Upper lobe of right lung (tissue), 1 donor: ENCODE results near the gene N4BP2L2. TPM values are rescaled to one million over a fixed set of nuclear protein-coding genes. Genes with fewer than 3 reads are reported as not detected.

Source experiments
- ATAC-seq: fragments of 200-7000 bp; cut with Tn5 transposase; one replicate; pipeline ENCODE4 v1.9.1; 2020; ENCODE audit warnings: mild to moderate bottlenecking, moderate library complexity
- DNase-seq: peaks from one replicate; pipeline ENCODE4 v3.0.0-alpha.2; 2020
- H3K27ac ChIP-seq: fragments of 200-600 bp; one replicate; pipeline ENCODE4 v1.8.0; 2022
- H3K27me3 ChIP-seq: fragments of 200-600 bp; one replicate; pipeline ENCODE4 v1.8.0; 2022; ENCODE audit warnings: mild to moderate bottlenecking
- H3K36me3 ChIP-seq: fragments of 200-600 bp; one replicate; pipeline ENCODE4 v1.8.0; 2022
- H3K4me1 ChIP-seq: fragments of 200-600 bp; one replicate; pipeline ENCODE4 v1.8.0; 2022
- H3K4me3 ChIP-seq: fragments of 200-600 bp; one replicate; pipeline ENCODE4 v1.8.0; 2022; ENCODE audit warnings: mild to moderate bottlenecking
- H3K9me3 ChIP-seq: fragments of 200-600 bp; one replicate; pipeline ENCODE4 v1.8.0; 2022
- CTCF ChIP-seq: fragments of 200-600 bp; IDR thresholded peaks from one replicate; pipeline ENCODE4 v1.8.0; 2022; ENCODE audit warnings: antibody characterized with exemption
- intact Hi-C: fragments of 100-400 bp; cut with DNase I; formaldehyde crosslinking; loops from one replicate; pipeline ENCODE4 v1.11.0; 2022
- total RNA-seq: library from RNA; stranded (reverse); fragmentation: NEBNext Ultra II Directional; extraction: Animal tissue kit (Norgen Biotek cat#: 25700); gene quantifications from one replicate; pipeline ENCODE4 v1.2.1, GENCODE V29; 2021
- donor health status: DM: no; HTN: yes; CAD: no; lungs with severe emphysema.

Gene N4BP2L2
- total RNA-seq, 1 donor from 2014 or later, result 168 TPM

- no peak for DNase-seq
- H3K4me3 ChIP-seq, result no peak overlapping the region
- H3K9me3 ChIP-seq, result no peaks in the 10 kb centered on the region
- peaks cover 8% of the 10 kb centered on the region for H3K4me1 ChIP-seq
- H3K27ac ChIP-seq, result no peak overlapping the region
- no peak for ATAC-seq
- no peak for TF ChIP-seq CTCF
- no peaks in the 10 kb centered on the region for H3K27me3 ChIP-seq
- peaks cover 7% of the 10 kb centered on the region for H3K36me3 ChIP-seq
- intact Hi-C loops, result no loop called here
These were observed 37.5 kb downstream of the N4BP2L2 start for GRCh38 chr13:32501064-32501463.

- Histone ChIP-seq H3K4me3 (no peak overlapping the region), H3K36me3 (no peaks in the 10 kb centered on the region), H3K4me1 (peaks cover 8% of the 10 kb centered on the region), H3K27me3 (no peaks in the 10 kb centered on the region), H3K9me3 (no peaks in the 10 kb centered on the region), H3K27ac (no peak overlapping the region)
- ATAC-seq, result no peak
- DNase-seq, result no peak
- intact Hi-C loops, result no loop called here
- TF ChIP-seq CTCF, result no peak
These were observed 38.9 kb downstream of the N4BP2L2 start for GRCh38 chr13:32499538-32500210.

DNA sequence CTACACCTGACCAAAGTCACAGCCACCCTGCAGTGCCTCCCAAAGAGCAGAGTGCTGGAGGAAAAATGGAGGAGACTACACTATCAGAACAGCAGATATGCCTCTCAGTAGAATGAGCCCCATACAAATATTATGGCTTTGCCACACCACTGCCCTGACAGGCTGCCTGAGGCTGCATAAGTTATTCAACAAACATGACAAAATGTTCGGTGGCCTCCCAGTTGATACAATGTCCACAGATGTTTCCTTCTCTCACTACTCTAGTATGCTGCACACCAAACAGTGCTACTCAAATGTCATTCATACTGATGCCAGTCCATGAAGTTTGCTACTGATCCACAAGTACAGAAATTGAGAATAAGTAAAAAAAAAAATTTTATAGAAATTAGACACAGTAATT is 41.0 kb downstream of the N4BP2L2 start:
- no peak for ATAC-seq
- no peaks in the 10 kb centered on the region for H3K9me3 ChIP-seq
- no peak overlapping the region for H3K27ac ChIP-seq
- no peak overlapping the region for H3K4me3 ChIP-seq
- no peaks in the 10 kb centered on the region for H3K36me3 ChIP-seq
- no peak for DNase-seq
- no peaks in the 10 kb centered on the region for H3K27me3 ChIP-seq
- H3K4me1 ChIP-seq, result peaks cover 8% of the 10 kb centered on the region
- intact Hi-C loops, result no loop called here
- TF ChIP-seq CTCF, result no peak

DNA sequence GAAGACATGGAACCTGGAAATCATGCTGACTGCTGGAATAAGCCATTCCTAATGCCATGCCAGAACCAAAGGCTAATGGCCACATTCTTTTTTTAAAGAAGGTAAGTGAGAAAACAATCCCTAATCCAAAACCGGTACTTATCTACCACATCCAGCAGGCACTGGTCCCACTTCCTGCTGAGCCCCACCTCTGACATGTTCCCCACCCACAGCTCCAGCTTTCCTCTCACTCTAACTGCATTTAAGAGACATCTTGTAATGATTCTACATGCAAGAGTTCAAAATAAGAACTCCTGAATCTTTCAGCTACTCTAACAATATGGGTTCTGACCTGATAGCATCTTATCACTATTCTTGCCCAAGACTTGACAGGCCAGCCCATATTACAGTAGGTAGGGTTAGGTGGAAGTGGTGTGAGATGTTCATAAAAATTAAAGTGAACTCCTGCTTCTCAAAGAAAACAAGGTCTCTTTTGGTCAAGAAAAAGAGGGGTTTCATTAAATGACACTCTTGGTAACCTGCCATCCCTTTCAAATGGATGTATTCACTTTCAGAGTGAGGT is 41.9 kb downstream of the N4BP2L2 start:
- Histone ChIP-seq H3K4me3 (no peak overlapping the region), H3K4me1 (peaks cover 8% of the 10 kb centered on the region), H3K9me3 (no peaks in the 10 kb centered on the region), H3K27ac (no peak overlapping the region), H3K27me3 (no peaks in the 10 kb centered on the region), H3K36me3 (no peaks in the 10 kb centered on the region)
- TF ChIP-seq CTCF, result no peak
- DNase-seq (no peak), ATAC-seq (no peak)
- intact Hi-C loops, result no loop called here

DNA sequence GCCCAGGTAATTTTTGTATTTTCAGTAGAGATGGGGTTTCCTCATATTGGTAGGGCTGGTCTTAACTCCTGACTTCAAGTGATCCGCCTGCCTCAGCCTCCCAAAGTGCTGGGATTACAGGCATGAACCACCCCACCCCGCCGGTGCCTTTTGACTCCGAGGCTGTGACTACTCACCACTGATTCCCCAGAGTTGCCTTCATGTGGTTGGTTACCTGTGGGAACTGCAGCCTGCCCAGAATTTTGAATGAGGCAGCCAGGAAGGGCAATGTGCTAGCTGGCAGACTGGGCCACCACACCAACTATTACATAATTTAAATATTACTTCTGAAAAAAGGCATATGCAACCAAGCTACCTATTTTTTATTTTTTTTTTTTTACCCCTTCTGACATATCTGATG is 42.8 kb downstream of the N4BP2L2 start:
- DNase-seq, result no peak
- Histone ChIP-seq H3K4me3 (no peak overlapping the region), H3K36me3 (no peaks in the 10 kb centered on the region), H3K4me1 (peaks cover 8% of the 10 kb centered on the region), H3K27ac (no peak overlapping the region), H3K27me3 (no peaks in the 10 kb centered on the region), H3K9me3 (no peaks in the 10 kb centered on the region)
- ATAC-seq, result no peak
- intact Hi-C loops, result no loop called here
- no peak for TF ChIP-seq CTCF

DNA sequence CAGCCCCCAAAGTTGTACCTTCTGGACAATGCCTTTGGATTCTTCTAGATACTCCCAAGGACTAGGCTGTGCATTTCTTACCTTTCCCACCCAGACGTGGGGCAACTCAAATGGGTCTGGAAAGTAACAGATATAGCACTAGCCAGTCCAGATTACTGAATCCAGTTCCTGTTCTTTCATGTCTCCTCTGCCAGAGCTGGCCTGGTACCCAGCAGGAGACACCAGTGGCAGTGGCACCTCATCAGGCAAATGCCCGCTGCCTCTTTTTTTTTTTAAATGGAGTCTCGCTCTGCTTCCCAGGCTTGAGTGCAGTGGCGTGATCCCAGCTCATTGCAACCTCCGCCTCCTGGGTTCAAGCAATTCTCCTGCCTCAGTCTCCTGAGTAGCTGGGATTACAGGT is 43.2 kb downstream of the N4BP2L2 start:
- intact Hi-C loops, result no loop called here
- peak; percentile 36 for ATAC-seq
- H3K9me3 ChIP-seq, result no peaks in the 10 kb centered on the region

More for the DNA sequence above, 43.2 kb downstream of the N4BP2L2 start:
- DNase-seq, result no peak
- Histone ChIP-seq H3K27me3 (no peaks in the 10 kb centered on the region), H3K36me3 (no peaks in the 10 kb centered on the region), H3K4me3 (no peak overlapping the region), H3K4me1 (peaks cover 8% of the 10 kb centered on the region), H3K27ac (no peak overlapping the region)
- TF ChIP-seq CTCF, result no peak
